Thoracic aorta (tissue), 2 donors: ENCODE data around the gene GTF3C4. TPM values are rescaled to one million over a fixed set of nuclear protein-coding genes. Genes with fewer than 3 reads are reported as not detected.

Source experiments
- ATAC-seq: fragments of 150-250 bp; one replicate; pipeline ENCODE4 v1.8.0; 2017; ENCODE audit warnings: low read depth; ENCODE audit not compliant: insufficient number of reproducible peaks, low FRiP score
- DNase-seq: peaks from one replicate; pipeline ENCODE4 v3.0.0-alpha.2; 2020; ENCODE audit warnings: low spot score
- H3K27ac ChIP-seq, 2 donors: fragments of 200-600 bp; sonication (generic); 1 replicate in 1 of 2; 2 replicates in 1 of 2; pipeline ENCODE4 v1.5.1; 2016; ENCODE audit warnings: mild to moderate bottlenecking in 2 of 2, moderate library complexity in 2 of 2
- H3K27me3 ChIP-seq: fragments of 200-600 bp; sonication (generic); replicated peaks from 2 replicates; pipeline ENCODE4 v1.6.0; 2016; ENCODE audit warnings: mild to moderate bottlenecking; ENCODE audit not compliant: insufficient read depth
- H3K36me3 ChIP-seq: fragments of 200-600 bp; sonication (generic); one replicate; pipeline ENCODE4 v1.5.1; 2016
- H3K4me1 ChIP-seq, 2 donors: fragments of 200-600 bp; sonication (generic); 1 replicate in 1 of 2; 2 replicates in 1 of 2; pipeline versions ENCODE4 v1.5.1 to v1.6.0; 2016; ENCODE audit warnings: low read depth in 2 of 2, mild to moderate bottlenecking in 1 of 2; ENCODE audit not compliant: control insufficient read depth in 1 of 2
- H3K4me3 ChIP-seq: fragments of 200-600 bp; sonication (generic); 2 replicates; pipeline ENCODE4 v1.5.1; 2016; ENCODE audit warnings: mild to moderate bottlenecking
- H3K9me3 ChIP-seq: fragments of 200-600 bp; sonication (generic); 2 replicates; pipeline ENCODE4 v1.5.1; 2016
- CTCF ChIP-seq: fragments of 200-600 bp; sonication (generic); IDR thresholded peaks from one replicate; pipeline ENCODE4 v1.5.1; 2019; ENCODE audit warnings: antibody characterized with exemption
- total RNA-seq, 2 donors: library from RNA; depleted of rRNA; stranded (reverse); fragments of >200 nt; gene quantifications; one replicate each; pipeline versions ENCODE4 v1.1.0 to v1.2.3, GENCODE V29; 2016

The GTF3C4 gene
- total RNA-seq, 2 donors from 2014 or later: 7.2 to 16.4 TPM

- no peaks in the 10 kb centered on the region for H3K27me3 ChIP-seq
- DNase-seq (no peak), ATAC-seq (no peak)
- H3K27ac ChIP-seq: no peak overlapping the region
- H3K36me3 ChIP-seq: peaks cover 47% of the 10 kb centered on the region
- no peaks in the 10 kb centered on the region for H3K4me1 ChIP-seq
- no peak overlapping the region for H3K4me3 ChIP-seq
- TF ChIP-seq CTCF: no peak
- no peaks in the 10 kb centered on the region for H3K9me3 ChIP-seq
Observed at GRCh38 chr9:132646726-132647125, 23.5 kb upstream of the GTF3C4 start.

GRCh38 chr9:132647355-132647754 is 22.9 kb upstream of the GTF3C4 start:
- ATAC-seq: no peak

DNA sequence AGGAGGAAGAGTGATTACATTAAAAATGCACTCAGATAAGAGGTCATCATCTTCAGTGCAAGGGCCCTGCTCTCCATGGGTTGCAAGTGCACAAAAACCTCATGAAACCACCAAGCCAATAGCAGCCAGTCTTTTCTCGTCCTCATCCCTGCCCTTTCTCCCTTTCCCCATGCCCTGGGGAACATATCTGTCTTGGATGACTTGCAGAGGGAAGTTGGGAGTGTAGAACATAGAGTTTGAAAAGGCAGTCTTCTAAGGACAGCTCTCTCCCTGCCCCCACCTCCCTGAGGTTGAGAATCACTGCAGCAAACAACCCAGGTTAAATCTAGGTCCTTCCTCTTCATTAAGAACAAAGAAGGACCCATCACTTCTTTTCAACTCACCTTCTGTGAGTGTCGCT is 22.5 kb upstream of the GTF3C4 start:
- no peaks in the 10 kb centered on the region for H3K9me3 ChIP-seq
- H3K4me3 ChIP-seq: no peak overlapping the region
- DNase-seq (no peak), ATAC-seq (no peak)
- H3K27me3 ChIP-seq: no peaks in the 10 kb centered on the region
- peaks cover 43% of the 10 kb centered on the region for H3K36me3 ChIP-seq
- H3K4me1 ChIP-seq: no peaks in the 10 kb centered on the region
- TF ChIP-seq CTCF: no peak
- H3K27ac ChIP-seq: no peak overlapping the region

More at GRCh38 chr9:132647355-132647754, 22.9 kb upstream of the GTF3C4 start:
- TF ChIP-seq CTCF: no peak
- Histone ChIP-seq H3K4me3 (no peak overlapping the region), H3K9me3 (no peaks in the 10 kb centered on the region), H3K27ac (no peak overlapping the region), H3K36me3 (peaks cover 43% of the 10 kb centered on the region), H3K27me3 (no peaks in the 10 kb centered on the region), H3K4me1 (no peaks in the 10 kb centered on the region)
- no peak for DNase-seq

GRCh38 chr9:132648283-132648682 is 22.0 kb upstream of the GTF3C4 start:
- Histone ChIP-seq H3K27me3 (no peaks in the 10 kb centered on the region), H3K27ac (no peak overlapping the region), H3K4me3 (no peak overlapping the region), H3K36me3 (peaks cover 41% of the 10 kb centered on the region), H3K4me1 (no peaks in the 10 kb centered on the region), H3K9me3 (no peaks in the 10 kb centered on the region)
- no peak for ATAC-seq
- no peak for DNase-seq
- TF ChIP-seq CTCF: no peak

- H3K36me3 ChIP-seq: peaks cover 41% of the 10 kb centered on the region
- no peak for TF ChIP-seq CTCF
- no peak overlapping the region for H3K4me3 ChIP-seq
- no peaks in the 10 kb centered on the region for H3K9me3 ChIP-seq
- H3K27me3 ChIP-seq: no peaks in the 10 kb centered on the region
- DNase-seq: no peak
- no peak overlapping the region for H3K27ac ChIP-seq
- no peak for ATAC-seq
- no peaks in the 10 kb centered on the region for H3K4me1 ChIP-seq
Observed at GRCh38 chr9:132648685-132649084, 21.6 kb upstream of the GTF3C4 start.
